Measurements from ENCODE around the gene GABRA5.

Gene GABRA5

DNA sequence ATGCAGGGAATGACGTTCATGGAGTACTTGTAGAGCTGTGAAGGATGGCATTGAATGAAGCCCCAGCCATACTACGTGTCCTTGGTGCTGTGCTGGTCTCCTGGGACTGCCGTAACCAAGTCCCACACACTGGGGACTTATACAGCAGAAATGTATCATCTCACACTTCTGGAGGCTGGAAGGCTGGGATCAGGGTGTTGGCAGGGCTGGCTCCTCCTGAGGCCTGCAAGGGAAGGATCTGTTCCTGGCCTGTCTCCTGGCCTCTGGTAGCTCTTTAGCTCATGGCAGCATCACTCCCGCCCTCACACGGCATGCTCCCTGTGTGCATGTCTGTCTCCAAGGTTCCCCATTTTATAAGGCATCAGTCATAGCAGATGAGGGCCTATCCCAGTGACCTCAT lies 74.6 kb downstream of the GABRA5 start:
- Histone ChIP-seq H2AFZ (ENCODE audit: low read length) (no peak overlapping the region), H3K9ac (ENCODE audit: low read depth, low read length, poor library complexity, severe bottlenecking) (no peak overlapping the region), H3K9me2 (replicated peaks; ENCODE audit: low read depth, low read length) (no peaks in the 10 kb centered on the region), H3K79me2 (ENCODE audit: insufficient read depth, low read length) (no peaks in the 10 kb centered on the region), H3F3A (ENCODE audit: low read depth) (no peaks in the 10 kb centered on the region), H3K27me3 (ENCODE audit: insufficient read depth, low read length, poor library complexity, severe bottlenecking) (no peaks in the 10 kb centered on the region), H3K36me3 (ENCODE audit: insufficient read depth, low read length) (no peaks in the 10 kb centered on the region), H3K9me3 (ENCODE audit: insufficient read depth, low read depth, low read length) (peaks cover 15% of the 10 kb centered on the region; the same call in 1 of the 2 replicates), H3K4me2 (ENCODE audit: low read depth, low read length, poor library complexity, severe bottlenecking) (no peak overlapping the region), H4K20me1 (ENCODE audit: insufficient read depth, low read length, poor library complexity, severe bottlenecking) (no peaks in the 10 kb centered on the region), H3K4me1 (ENCODE audit: insufficient read depth, low read length, poor library complexity, severe bottlenecking) (no peaks in the 10 kb centered on the region), H3K4me3 (ENCODE audit: low read length, poor library complexity, severe bottlenecking) (no peak overlapping the region)
- no peak for TF ChIP-seq EZH2phosphoT487 (IDR thresholded peaks at IDR 0.05; ENCODE audit: borderline replicate concordance)
- TF ChIP-seq, protein P1, sequence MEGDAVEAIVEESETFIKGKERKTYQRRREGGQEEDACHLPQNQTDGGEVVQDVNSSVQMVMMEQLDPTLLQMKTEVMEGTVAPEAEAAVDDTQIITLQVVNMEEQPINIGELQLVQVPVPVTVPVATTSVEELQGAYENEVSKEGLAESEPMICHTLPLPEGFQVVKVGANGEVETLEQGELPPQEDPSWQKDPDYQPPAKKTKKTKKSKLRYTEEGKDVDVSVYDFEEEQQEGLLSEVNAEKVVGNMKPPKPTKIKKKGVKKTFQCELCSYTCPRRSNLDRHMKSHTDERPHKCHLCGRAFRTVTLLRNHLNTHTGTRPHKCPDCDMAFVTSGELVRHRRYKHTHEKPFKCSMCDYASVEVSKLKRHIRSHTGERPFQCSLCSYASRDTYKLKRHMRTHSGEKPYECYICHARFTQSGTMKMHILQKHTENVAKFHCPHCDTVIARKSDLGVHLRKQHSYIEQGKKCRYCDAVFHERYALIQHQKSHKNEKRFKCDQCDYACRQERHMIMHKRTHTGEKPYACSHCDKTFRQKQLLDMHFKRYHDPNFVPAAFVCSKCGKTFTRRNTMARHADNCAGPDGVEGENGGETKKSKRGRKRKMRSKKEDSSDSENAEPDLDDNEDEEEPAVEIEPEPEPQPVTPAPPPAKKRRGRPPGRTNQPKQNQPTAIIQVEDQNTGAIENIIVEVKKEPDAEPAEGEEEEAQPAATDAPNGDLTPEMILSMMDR (conservative IDR thresholded peaks at IDR 0.05; ENCODE audit: low read length): no peak

DNA sequence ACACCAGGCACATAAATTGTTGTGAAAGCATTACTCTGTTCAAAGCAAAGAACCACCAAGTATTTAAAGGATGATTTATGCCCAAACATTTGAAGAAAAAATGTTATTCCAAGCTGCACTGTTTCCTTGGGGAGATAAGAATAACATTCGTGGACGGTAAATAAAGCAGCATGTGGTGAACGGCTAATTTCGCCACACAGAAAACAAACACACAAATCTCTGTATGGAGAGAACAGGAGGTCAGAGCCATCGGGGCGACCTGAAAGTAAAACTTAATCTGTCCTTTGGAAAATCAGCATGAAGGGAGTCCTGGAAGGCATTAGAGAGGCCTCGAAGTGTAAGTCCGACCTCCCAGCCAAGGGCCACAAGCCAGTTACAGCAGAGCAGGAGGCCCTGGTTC lies 77.0 kb downstream of the GABRA5 start:
- Histone ChIP-seq H3K4me3 (ENCODE audit: low read length, poor library complexity, severe bottlenecking) (no peak overlapping the region), H3K79me2 (ENCODE audit: insufficient read depth, low read length) (no peaks in the 10 kb centered on the region), H2AFZ (ENCODE audit: low read length) (no peak overlapping the region), H3K36me3 (ENCODE audit: insufficient read depth, low read length) (no peaks in the 10 kb centered on the region), H3K4me2 (ENCODE audit: low read depth, low read length, poor library complexity, severe bottlenecking) (no peak overlapping the region), H3K9me3 (ENCODE audit: insufficient read depth, low read depth, low read length) (peaks cover 18% of the 10 kb centered on the region), H3F3A (ENCODE audit: low read depth) (no peaks in the 10 kb centered on the region), H4K20me1 (ENCODE audit: insufficient read depth, low read length, poor library complexity, severe bottlenecking) (no peaks in the 10 kb centered on the region), H3K27me3 (ENCODE audit: insufficient read depth, low read length, poor library complexity, severe bottlenecking) (no peaks in the 10 kb centered on the region), H3K9ac (ENCODE audit: low read depth, low read length, poor library complexity, severe bottlenecking) (no peak overlapping the region), H3K4me1 (ENCODE audit: insufficient read depth, low read length, poor library complexity, severe bottlenecking) (no peaks in the 10 kb centered on the region), H3K9me2 (replicated peaks; ENCODE audit: low read depth, low read length) (no peaks in the 10 kb centered on the region)
- TF ChIP-seq EZH2phosphoT487 (IDR thresholded peaks at IDR 0.05; ENCODE audit: borderline replicate concordance): no peak
- TF ChIP-seq, protein P1 (conservative IDR thresholded peaks at IDR 0.05; ENCODE audit: low read length): no peak

DNA sequence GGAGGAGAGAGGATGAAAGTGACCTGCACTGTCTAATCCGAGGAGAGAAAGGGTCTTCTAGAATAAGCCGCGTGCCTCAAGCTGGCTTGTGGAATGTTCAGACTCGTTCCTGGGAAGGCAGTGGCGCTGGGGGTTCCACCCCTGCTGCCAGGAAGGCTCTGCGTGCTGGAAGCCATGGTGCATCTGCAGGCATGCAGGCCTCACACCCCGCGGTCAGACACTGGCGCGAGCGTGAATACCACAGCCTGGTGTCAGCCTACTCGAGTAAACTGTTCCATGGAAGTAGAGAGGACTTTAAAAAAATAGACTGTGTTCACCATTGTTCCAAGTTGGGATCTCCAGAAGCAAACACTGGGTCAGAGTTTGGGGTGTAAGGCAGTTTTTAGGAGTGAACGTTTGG lies 78.2 kb downstream of the GABRA5 start:
- H3K79me2 ChIP-seq (ENCODE audit: insufficient read depth, low read length): no peaks in the 10 kb centered on the region
- no peak overlapping the region for H2AFZ ChIP-seq (ENCODE audit: low read length)
- no peaks in the 10 kb centered on the region for H4K20me1 ChIP-seq (ENCODE audit: insufficient read depth, low read length, poor library complexity, severe bottlenecking)
- no peak overlapping the region for H3K9ac ChIP-seq (ENCODE audit: low read depth, low read length, poor library complexity, severe bottlenecking)
- H3K27me3 ChIP-seq (ENCODE audit: insufficient read depth, low read length, poor library complexity, severe bottlenecking): no peaks in the 10 kb centered on the region
- H3K4me3 ChIP-seq (ENCODE audit: low read length, poor library complexity, severe bottlenecking): no peak overlapping the region
- H3F3A ChIP-seq (ENCODE audit: low read depth): no peaks in the 10 kb centered on the region
- no peak overlapping the region for H3K4me2 ChIP-seq (ENCODE audit: low read depth, low read length, poor library complexity, severe bottlenecking)
- TF ChIP-seq EZH2phosphoT487 (IDR thresholded peaks at IDR 0.05; ENCODE audit: borderline replicate concordance): no peak
- TF ChIP-seq, protein P1 (conservative IDR thresholded peaks at IDR 0.05; ENCODE audit: low read length): no peak
- peaks cover 18% of the 10 kb centered on the region for H3K9me3 ChIP-seq (ENCODE audit: insufficient read depth, low read depth, low read length)
- no peaks in the 10 kb centered on the region for H3K4me1 ChIP-seq (ENCODE audit: insufficient read depth, low read length, poor library complexity, severe bottlenecking)
- no peaks in the 10 kb centered on the region for H3K9me2 ChIP-seq (replicated peaks; ENCODE audit: low read depth, low read length)
- no peaks in the 10 kb centered on the region for H3K36me3 ChIP-seq (ENCODE audit: insufficient read depth, low read length)

All from Loucy (cell line).